ENCODE measurements around the gene MACIR. TPM values are rescaled to one million over a fixed set of nuclear protein-coding genes. Genes with fewer than 3 reads are reported as not detected.

MACIR gene
- total and polyA plus RNA-seq, 2 donors (not counting 1 experiment from before 2014, with no cell fraction given), result 3.5 to 7.3 TPM

DNA sequence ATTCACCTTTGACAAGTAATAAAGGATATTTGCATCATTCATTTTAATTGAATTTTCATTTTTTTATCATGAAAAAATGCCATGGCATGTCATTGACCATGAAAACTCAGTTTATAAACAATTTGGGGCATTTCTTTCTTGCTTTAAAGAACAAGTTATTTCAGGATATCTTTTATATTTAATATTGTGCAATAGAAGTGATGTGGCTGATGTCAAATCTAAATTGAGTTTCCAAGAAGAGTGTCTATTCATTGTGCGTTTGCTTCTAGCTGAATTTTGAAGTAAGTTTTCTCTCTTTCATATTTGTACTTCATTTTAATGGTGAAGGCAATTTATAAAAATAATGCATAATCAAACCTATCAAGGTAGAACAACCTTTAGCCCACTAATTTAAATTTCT, 30.5 kb downstream of the MACIR start:
- H3K36me3 ChIP-seq (ENCODE audit: control insufficient read depth, insufficient read depth, low read length), result no peaks in the 10 kb centered on the region
- H3K27ac ChIP-seq (ENCODE audit: insufficient read depth, low read length), result no peak overlapping the region
- H3K9ac ChIP-seq (ENCODE audit: insufficient read depth, low read length), result no peak overlapping the region
- no peak overlapping the region for H2AFZ ChIP-seq (ENCODE audit: low read length)
- no peak for DNase-seq (ENCODE audit: low read depth in 2 of 2)
- no peaks in the 10 kb centered on the region for H3K4me1 ChIP-seq (ENCODE audit: control insufficient read depth, extremely low read depth, insufficient read depth, low read length)
- H3K79me2 ChIP-seq (ENCODE audit: control insufficient read depth, insufficient read depth, low read length), result no peaks in the 10 kb centered on the region
- H3K4me2 ChIP-seq (ENCODE audit: extremely low read depth, insufficient read depth, low read length), result no peak overlapping the region
- H4K20me1 ChIP-seq (ENCODE audit: control insufficient read depth, extremely low read depth, insufficient read depth, low read length), result no peaks in the 10 kb centered on the region
- no peak overlapping the region for H3K4me3 ChIP-seq (replicated peaks in 1 of 4; ENCODE audit: control extremely low read depth in 1 of 4, insufficient read depth in 1 of 4, low read depth in 3 of 4, low read length in 4 of 4)
- no peaks in the 10 kb centered on the region for H3K27me3 ChIP-seq (ENCODE audit: control insufficient read depth, insufficient read depth, low read length)
- TF ChIP-seq EZH2 (IDR thresholded peaks at IDR 0.05; ENCODE audit: low read length, missing control alignments), result no peak
- TF ChIP-seq, protein P1, sequence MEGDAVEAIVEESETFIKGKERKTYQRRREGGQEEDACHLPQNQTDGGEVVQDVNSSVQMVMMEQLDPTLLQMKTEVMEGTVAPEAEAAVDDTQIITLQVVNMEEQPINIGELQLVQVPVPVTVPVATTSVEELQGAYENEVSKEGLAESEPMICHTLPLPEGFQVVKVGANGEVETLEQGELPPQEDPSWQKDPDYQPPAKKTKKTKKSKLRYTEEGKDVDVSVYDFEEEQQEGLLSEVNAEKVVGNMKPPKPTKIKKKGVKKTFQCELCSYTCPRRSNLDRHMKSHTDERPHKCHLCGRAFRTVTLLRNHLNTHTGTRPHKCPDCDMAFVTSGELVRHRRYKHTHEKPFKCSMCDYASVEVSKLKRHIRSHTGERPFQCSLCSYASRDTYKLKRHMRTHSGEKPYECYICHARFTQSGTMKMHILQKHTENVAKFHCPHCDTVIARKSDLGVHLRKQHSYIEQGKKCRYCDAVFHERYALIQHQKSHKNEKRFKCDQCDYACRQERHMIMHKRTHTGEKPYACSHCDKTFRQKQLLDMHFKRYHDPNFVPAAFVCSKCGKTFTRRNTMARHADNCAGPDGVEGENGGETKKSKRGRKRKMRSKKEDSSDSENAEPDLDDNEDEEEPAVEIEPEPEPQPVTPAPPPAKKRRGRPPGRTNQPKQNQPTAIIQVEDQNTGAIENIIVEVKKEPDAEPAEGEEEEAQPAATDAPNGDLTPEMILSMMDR (conservative IDR thresholded peaks at IDR 0.05 in 1 of 2, IDR thresholded peaks at IDR 0.05 in 1 of 2; ENCODE audit: low read depth in 1 of 2, low read length in 2 of 2), result no peak
- no peaks in the 10 kb centered on the region for H3K9me3 ChIP-seq (ENCODE audit: control insufficient read depth, insufficient read depth, low read depth, low read length)

DNA sequence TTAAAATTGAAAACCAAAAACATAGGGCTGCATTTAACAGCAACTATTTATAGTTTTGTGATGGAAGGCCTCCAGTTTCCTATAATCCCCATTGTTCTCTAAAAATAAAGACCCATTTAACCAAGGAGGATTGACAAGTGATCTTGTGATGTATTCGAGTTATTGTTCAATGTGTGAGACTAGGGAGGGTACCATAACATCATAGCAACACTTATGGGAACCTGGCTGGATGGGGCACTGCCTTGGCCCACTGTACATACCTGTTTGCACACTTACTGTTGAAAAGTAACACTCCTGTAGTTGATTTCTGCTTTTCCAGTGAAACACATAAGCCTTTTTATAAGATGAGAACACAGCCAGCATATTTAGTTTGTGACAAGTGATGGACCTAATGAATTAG, 32.3 kb downstream of the MACIR start:
- Histone ChIP-seq H4K20me1 (ENCODE audit: control insufficient read depth, extremely low read depth, insufficient read depth, low read length) (no peaks in the 10 kb centered on the region), H2AFZ (ENCODE audit: low read length) (no peak overlapping the region), H3K79me2 (ENCODE audit: control insufficient read depth, insufficient read depth, low read length) (no peaks in the 10 kb centered on the region), H3K9ac (ENCODE audit: insufficient read depth, low read length) (no peak overlapping the region), H3K4me3 (replicated peaks in 1 of 4; ENCODE audit: control extremely low read depth in 1 of 4, insufficient read depth in 1 of 4, low read depth in 3 of 4, low read length in 4 of 4) (no peak overlapping the region), H3K36me3 (ENCODE audit: control insufficient read depth, insufficient read depth, low read length) (no peaks in the 10 kb centered on the region), H3K27me3 (ENCODE audit: control insufficient read depth, insufficient read depth, low read length) (no peaks in the 10 kb centered on the region), H3K4me1 (ENCODE audit: control insufficient read depth, extremely low read depth, insufficient read depth, low read length) (no peaks in the 10 kb centered on the region), H3K27ac (ENCODE audit: insufficient read depth, low read length) (no peak overlapping the region), H3K9me3 (ENCODE audit: control insufficient read depth, insufficient read depth, low read depth, low read length) (no peaks in the 10 kb centered on the region), H3K4me2 (ENCODE audit: extremely low read depth, insufficient read depth, low read length) (no peak overlapping the region)
- DNase-seq (ENCODE audit: low read depth in 2 of 2), result no peak
- TF ChIP-seq, protein P1 (conservative IDR thresholded peaks at IDR 0.05 in 1 of 2, IDR thresholded peaks at IDR 0.05 in 1 of 2; ENCODE audit: low read depth in 1 of 2, low read length in 2 of 2), result no peak
- TF ChIP-seq EZH2 (IDR thresholded peaks at IDR 0.05; ENCODE audit: low read length, missing control alignments), result no peak

DNA sequence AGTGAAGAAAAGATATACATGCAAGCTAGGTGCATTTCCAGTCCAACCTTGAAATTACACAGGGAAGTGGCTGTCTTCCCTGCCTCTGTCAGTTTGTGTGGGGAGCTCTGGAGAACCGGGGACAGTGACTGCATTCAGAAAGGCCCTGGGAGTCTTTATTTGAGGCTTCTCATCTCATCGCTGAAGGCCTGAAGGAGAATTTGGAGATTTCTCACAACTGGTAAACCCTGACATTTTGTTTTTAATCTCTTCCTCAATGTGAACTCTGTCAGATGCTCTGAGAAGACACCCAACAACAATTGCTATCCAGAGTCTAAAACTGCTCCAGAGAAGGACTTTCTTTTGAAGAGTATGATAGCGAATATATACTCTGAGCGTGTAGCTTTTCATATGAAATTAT, 33.0 kb downstream of the MACIR start:
- no peaks in the 10 kb centered on the region for H3K9me3 ChIP-seq (ENCODE audit: control insufficient read depth, insufficient read depth, low read depth, low read length)
- no peaks in the 10 kb centered on the region for H3K27me3 ChIP-seq (ENCODE audit: control insufficient read depth, insufficient read depth, low read length)
- DNase-seq (ENCODE audit: low read depth in 2 of 2), result no peak
- no peak overlapping the region for H2AFZ ChIP-seq (ENCODE audit: low read length)
- H3K9ac ChIP-seq (ENCODE audit: insufficient read depth, low read length), result no peak overlapping the region
- H3K4me2 ChIP-seq (ENCODE audit: extremely low read depth, insufficient read depth, low read length), result no peak overlapping the region
- no peak overlapping the region for H3K27ac ChIP-seq (ENCODE audit: insufficient read depth, low read length)
- H3K4me3 ChIP-seq (replicated peaks in 1 of 4; ENCODE audit: control extremely low read depth in 1 of 4, insufficient read depth in 1 of 4, low read depth in 3 of 4, low read length in 4 of 4), result no peak overlapping the region
- no peaks in the 10 kb centered on the region for H3K4me1 ChIP-seq (ENCODE audit: control insufficient read depth, extremely low read depth, insufficient read depth, low read length)
- H4K20me1 ChIP-seq (ENCODE audit: control insufficient read depth, extremely low read depth, insufficient read depth, low read length), result no peaks in the 10 kb centered on the region
- TF ChIP-seq EZH2 (IDR thresholded peaks at IDR 0.05; ENCODE audit: low read length, missing control alignments), result no peak
- TF ChIP-seq, protein P1 (conservative IDR thresholded peaks at IDR 0.05 in 1 of 2, IDR thresholded peaks at IDR 0.05 in 1 of 2; ENCODE audit: low read depth in 1 of 2, low read length in 2 of 2), result no peak
- H3K79me2 ChIP-seq (ENCODE audit: control insufficient read depth, insufficient read depth, low read length), result no peaks in the 10 kb centered on the region
- no peaks in the 10 kb centered on the region for H3K36me3 ChIP-seq (ENCODE audit: control insufficient read depth, insufficient read depth, low read length)

Measured in fibroblast of lung (primary cell).